HUES6 (cell line): Measurements from ENCODE around the gene LCNL1.
A peak's percentile ranks its signal among the peaks of the same experiment; 100 is the strongest.

Experiments used
- H3K27ac ChIP-seq: 2 replicates; pipeline ENCODE4 v1.7.0; 2013; ENCODE audit warnings: low read depth, mild to moderate bottlenecking, low read length, inconsistent platforms
- H3K27me3 ChIP-seq: 2 replicates; pipeline ENCODE4 v1.6.1; 2013; ENCODE audit warnings: low read length; ENCODE audit not compliant: control insufficient read depth, insufficient read depth
- H3K36me3 ChIP-seq: 2 replicates; pipeline ENCODE4 v1.6.1; 2013; ENCODE audit warnings: low read length; ENCODE audit not compliant: control insufficient read depth, insufficient read depth
- H3K4me1 ChIP-seq: 2 replicates; pipeline ENCODE4 v1.6.1; 2013; ENCODE audit warnings: low read length; ENCODE audit not compliant: control insufficient read depth, insufficient read depth
- H3K4me3 ChIP-seq: 2 replicates; pipeline ENCODE4 v1.5.1; 2013; ENCODE audit warnings: low read depth, low read length
- H3K9ac ChIP-seq: one replicate; pipeline ENCODE4 v1.6.1; 2013; ENCODE audit warnings: mild to moderate bottlenecking, low read length
- H3K9me3 ChIP-seq: 2 replicates; pipeline ENCODE4 v1.6.1; 2013; ENCODE audit warnings: low read depth, low read length; ENCODE audit not compliant: control insufficient read depth, insufficient read depth

Gene LCNL1

GRCh38 chr9:136947955-136948510 is 34.8 kb upstream of the LCNL1 start:
- Histone ChIP-seq H3K4me3 (no peak overlapping the region), H3K9me3 (no peaks in the 10 kb centered on the region), H3K27me3 (no peaks in the 10 kb centered on the region), H3K27ac (no peak overlapping the region), H3K9ac (no peak overlapping the region), H3K4me1 (peaks cover 20% of the 10 kb centered on the region), H3K36me3 (no peaks in the 10 kb centered on the region)

GRCh38 chr9:136949239-136949816 is 33.5 kb upstream of the LCNL1 start:
- Histone ChIP-seq H3K4me3 (peak overlapping the region; percentile 69), H3K27ac (no peak overlapping the region), H3K4me1 (peaks cover 16% of the 10 kb centered on the region; the same call in 1 of the 2 replicates), H3K9ac (no peak overlapping the region), H3K27me3 (no peaks in the 10 kb centered on the region), H3K9me3 (no peaks in the 10 kb centered on the region), H3K36me3 (no peaks in the 10 kb centered on the region)

- Histone ChIP-seq H3K27ac (peak overlapping the region; percentile 7; the same call in 1 of the 2 replicates), H3K4me1 (peaks cover 13% of the 10 kb centered on the region; the same call in 1 of the 2 replicates), H3K4me3 (peak overlapping the region; percentile 69), H3K9me3 (no peaks in the 10 kb centered on the region), H3K27me3 (no peaks in the 10 kb centered on the region), H3K9ac (peak overlapping the region; percentile 28), H3K36me3 (no peaks in the 10 kb centered on the region)
Observed at GRCh38 chr9:136949817-136950655, 32.8 kb upstream of the LCNL1 start.

GRCh38 chr9:136950656-136951276 is 32.0 kb upstream of the LCNL1 start:
- H3K36me3 ChIP-seq = no peaks in the 10 kb centered on the region
- peak overlapping the region; percentile 7; the same call in 1 of the 2 replicates for H3K27ac ChIP-seq
- H3K4me3 ChIP-seq = peak overlapping the region; percentile 69
- H3K9me3 ChIP-seq = no peaks in the 10 kb centered on the region
- H3K27me3 ChIP-seq = no peaks in the 10 kb centered on the region
- peak overlapping the region; percentile 28 for H3K9ac ChIP-seq
- H3K4me1 ChIP-seq = peaks cover 12% of the 10 kb centered on the region; the same call in 1 of the 2 replicates

- no peak within 1 kb of the TSS for H3K4me3 ChIP-seq
- H3K4me1 ChIP-seq = peaks cover 12% of the 10 kb centered on the region; the same call in 1 of the 2 replicates
- H3K27me3 ChIP-seq = no peaks in the 10 kb centered on the region
- no peaks in the 10 kb centered on the region for H3K36me3 ChIP-seq
- no peak within 1 kb of the TSS for H3K27ac ChIP-seq
- no peaks in the 10 kb centered on the region for H3K9me3 ChIP-seq
- no peak within 1 kb of the TSS for H3K9ac ChIP-seq
Observed at GRCh38 chr9:136951541-136952320, 31.1 kb upstream of the LCNL1 start, which contains the start of gene LCN12. Gene LCN12 (plus strand): TSS chr9:136952273. CDS start chr9:136952328, 55 bp downstream.

GRCh38 chr9:136952321-136952850 is 30.4 kb upstream of the LCNL1 start:
- Histone ChIP-seq H3K27ac (no peak overlapping the region), H3K9me3 (no peaks in the 10 kb centered on the region), H3K9ac (no peak overlapping the region), H3K27me3 (no peaks in the 10 kb centered on the region), H3K4me3 (no peak overlapping the region), H3K4me1 (peaks cover 12% of the 10 kb centered on the region; the same call in 1 of the 2 replicates), H3K36me3 (no peaks in the 10 kb centered on the region)

- Histone ChIP-seq H3K9me3 (no peaks in the 10 kb centered on the region), H3K27ac (no peak overlapping the region), H3K27me3 (no peaks in the 10 kb centered on the region), H3K4me3 (no peak overlapping the region), H3K4me1 (peaks cover 8% of the 10 kb centered on the region; the same call in 1 of the 2 replicates), H3K36me3 (no peaks in the 10 kb centered on the region), H3K9ac (no peak overlapping the region)
Observed at GRCh38 chr9:136952876-136953770, 29.7 kb upstream of the LCNL1 start.

- no peak overlapping the region for H3K4me3 ChIP-seq
- H3K36me3 ChIP-seq = no peaks in the 10 kb centered on the region
- no peak overlapping the region for H3K9ac ChIP-seq
- no peaks in the 10 kb centered on the region for H3K27me3 ChIP-seq
- H3K9me3 ChIP-seq = no peaks in the 10 kb centered on the region
- H3K4me1 ChIP-seq = peaks cover 7% of the 10 kb centered on the region; the same call in 1 of the 2 replicates
- no peak overlapping the region for H3K27ac ChIP-seq
Observed at GRCh38 chr9:136953771-136954269, 29.0 kb upstream of the LCNL1 start.

- Histone ChIP-seq H3K4me3 (no peak overlapping the region), H3K27me3 (no peaks in the 10 kb centered on the region), H3K9ac (no peak overlapping the region), H3K4me1 (peaks cover 7% of the 10 kb centered on the region; the same call in 1 of the 2 replicates), H3K9me3 (no peaks in the 10 kb centered on the region), H3K36me3 (no peaks in the 10 kb centered on the region), H3K27ac (no peak overlapping the region)
Observed at GRCh38 chr9:136954270-136955083, 28.3 kb upstream of the LCNL1 start.
